Putamen (tissue), 1 donor: ENCODE measurements around the gene BMPR2.
"Not testable (repeated sequence)": the region's sequence is repeated elsewhere in the genome, so short reads cannot be mapped to it uniquely, and the experiment has no call there.

Experiments
- DNase-seq: peaks from one replicate; pipeline ENCODE4 v3.0.0-alpha.2; 2016; ENCODE audit warnings: low spot score

The BMPR2 gene

DNA sequence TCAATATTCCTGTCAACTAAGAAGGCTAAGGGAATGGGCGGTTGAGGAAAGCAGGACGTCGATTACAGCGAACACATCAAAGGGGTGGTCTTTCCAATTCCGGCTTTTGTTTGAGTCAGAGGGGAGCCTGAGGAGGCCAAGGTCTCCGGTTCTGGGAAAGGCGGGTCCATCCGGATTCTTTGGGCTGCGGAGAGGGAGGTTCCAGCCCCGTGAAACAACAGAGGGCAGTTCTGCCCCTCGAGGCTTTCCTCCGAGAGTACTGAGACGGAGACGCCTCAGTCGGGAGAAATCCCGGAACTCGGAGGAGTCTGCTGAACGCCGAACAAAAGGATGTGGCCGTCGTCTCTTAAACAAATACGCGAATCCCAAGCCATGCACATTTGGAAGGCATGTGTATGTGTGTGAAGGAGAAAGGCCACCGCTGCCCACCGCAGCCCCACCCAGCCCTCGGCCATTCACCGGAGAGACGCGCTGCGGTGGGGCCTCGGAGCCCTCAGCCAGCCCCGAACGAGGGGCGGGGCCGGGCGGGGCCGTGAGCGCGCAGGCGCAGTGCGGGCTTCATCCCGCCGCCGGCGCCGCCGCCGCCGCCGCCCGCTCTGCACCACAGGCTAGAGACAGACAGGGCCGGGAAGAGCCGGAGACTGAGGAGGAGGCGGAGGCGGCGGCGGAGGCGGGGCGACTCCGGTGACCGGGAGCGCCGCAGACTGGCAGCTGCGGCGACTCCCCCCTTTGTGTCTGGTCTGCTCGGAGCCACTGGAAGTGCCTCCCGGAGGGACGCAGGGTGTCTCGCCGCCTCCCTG, at the start of gene BMPR2:
BMPR2 (plus strand) TSS at position 719 of the 800 bp plus-strand sequence. CDS start 1,148 bp downstream, outside the sequence.
- peak; percentile 91 for DNase-seq

GRCh38 chr2:202327858-202328257, 48.3 kb upstream of the BMPR2 start:
- DNase-seq = no peak

GRCh38 chr2:202335791-202336467, 40.2 kb upstream of the BMPR2 start:
- DNase-seq = no peak

GRCh38 chr2:202337151-202337550, 39.0 kb upstream of the BMPR2 start:
- DNase-seq = no peak

DNA sequence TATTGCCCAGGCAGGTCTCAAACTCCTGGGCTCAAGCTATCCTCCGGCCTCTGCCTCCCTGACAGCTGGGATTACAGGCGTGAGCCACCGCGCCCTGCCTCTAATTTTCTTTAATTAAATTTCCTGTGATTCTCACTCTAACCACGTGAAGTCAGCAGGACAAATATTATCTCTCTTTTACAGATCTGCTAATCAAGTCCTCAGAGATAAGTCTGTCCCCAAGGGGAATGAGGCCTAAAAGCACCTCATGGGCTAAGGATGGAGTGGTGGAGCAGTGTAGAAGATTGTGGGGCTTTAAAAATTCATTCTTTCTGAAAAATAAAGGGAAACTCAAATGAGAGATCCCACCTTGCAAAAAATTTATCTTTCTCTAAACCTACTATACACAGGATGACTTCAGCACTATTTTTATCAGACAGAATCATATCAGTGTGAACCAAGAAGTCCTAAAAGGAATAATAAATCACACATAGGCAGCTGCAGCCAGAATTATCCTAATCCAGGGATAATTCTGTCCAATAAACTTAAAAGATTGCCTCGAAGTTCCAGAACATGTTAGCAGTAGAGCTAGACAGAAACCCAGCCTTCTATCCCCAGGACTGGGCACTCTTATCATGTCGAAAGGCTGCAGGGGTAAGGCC, 38.3 kb upstream of the BMPR2 start:
- no peak for DNase-seq

DNA sequence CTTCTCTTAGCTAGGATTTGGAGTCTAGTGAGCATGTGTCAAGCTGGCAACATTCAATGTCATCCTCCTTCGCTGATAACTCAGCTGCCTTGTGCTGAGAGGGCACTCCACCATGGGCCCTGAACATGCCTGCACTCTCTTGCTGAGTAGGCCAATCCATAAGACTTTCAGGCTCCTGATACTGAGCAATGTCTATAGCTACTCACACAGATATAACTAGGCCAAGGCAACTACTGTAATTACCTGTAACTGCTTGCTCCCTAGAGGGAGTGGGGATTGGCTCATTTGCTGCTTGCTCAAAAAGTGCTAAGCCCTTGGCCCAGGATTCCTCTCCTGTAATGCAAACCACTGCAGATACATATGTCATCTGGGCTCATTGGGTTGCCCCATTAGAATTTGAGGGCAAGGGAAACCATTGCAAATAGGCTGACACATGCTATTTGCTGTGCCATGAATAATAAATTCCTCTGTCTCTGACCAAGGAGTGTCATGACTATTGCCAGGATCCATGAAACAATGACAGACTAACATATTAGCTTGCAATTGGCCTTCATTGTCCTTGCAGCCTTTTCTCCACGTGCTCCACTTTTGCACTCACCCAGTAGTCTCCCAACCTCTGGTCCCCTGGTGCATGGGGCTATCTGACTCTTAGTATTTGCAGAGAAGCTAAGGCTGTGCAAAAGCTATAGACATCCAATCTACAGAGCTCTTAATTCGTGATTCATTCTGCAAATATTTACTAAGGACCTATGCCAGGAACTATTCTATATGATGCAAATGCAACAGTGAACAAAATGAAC, 36.9 kb upstream of the BMPR2 start:
- DNase-seq = no peak

DNA sequence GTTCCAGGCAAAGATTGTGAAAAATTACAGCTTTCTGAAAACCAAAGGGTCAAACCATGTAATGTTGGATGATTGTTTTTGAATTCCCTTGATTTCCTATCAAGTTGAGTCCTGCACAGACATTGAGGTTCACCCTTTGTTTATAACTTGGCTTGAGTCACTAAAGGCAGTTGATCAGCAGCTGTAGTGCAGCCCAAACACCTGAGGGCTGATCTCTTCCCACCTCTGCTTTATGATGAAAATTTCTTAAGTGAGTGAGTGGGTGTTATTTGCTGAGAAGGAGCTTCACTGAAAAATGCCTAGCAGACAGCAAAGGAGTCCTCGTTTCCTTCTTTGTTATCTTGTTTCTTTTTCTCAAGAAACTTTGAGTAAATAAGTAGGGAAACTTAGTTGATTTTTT, 31.9 kb upstream of the BMPR2 start:
- DNase-seq = peak; percentile 18

DNA sequence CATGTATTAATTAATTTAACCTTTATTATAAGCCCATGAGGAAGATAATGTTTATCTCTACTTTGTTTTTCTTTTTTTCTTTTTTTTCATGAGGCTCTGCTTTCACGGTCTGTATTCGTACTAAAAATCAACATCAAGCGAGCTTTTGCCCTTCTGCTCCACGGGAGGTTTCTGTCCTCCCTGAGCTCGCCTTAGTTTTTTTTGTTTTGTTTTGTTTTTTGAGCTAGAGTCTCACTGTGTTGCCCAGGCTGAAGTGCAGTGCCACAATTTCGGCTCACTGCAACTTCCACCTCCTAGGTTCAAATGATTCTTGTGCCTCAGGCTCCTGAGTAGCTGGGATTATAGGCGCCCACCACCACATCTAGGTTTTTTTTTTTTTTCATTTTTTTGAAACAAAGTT, 29.9 kb upstream of the BMPR2 start:
- no peak for DNase-seq

- no peak for DNase-seq
Measured at GRCh38 chr2:202353430-202353829, 22.7 kb upstream of the BMPR2 start.

- DNase-seq = no peak
Measured at GRCh38 chr2:202355993-202356505, 20.1 kb upstream of the BMPR2 start.

- not testable (repeated sequence) for DNase-seq
Measured at GRCh38 chr2:202358924-202359323, 17.2 kb upstream of the BMPR2 start.

DNA sequence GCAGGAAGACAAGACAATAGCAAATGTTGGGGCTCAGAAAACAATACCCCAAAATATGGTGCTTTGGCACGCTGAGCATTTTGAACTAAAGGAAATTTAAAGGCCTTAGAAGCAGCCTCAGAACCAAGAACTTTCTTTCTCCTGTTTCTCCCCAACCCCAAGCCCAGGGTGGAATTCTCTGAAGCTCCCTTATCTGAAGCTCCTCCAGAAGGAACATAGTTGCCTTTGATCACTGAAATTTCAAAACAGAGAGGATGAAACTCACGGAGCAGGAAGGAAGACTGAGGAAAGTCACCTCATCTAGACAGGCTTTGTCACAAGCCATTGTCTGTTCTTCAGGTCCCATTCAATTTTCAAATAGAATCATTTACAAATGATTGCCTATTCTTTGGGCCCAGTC, 15.5 kb upstream of the BMPR2 start:
- no peak for DNase-seq

DNA sequence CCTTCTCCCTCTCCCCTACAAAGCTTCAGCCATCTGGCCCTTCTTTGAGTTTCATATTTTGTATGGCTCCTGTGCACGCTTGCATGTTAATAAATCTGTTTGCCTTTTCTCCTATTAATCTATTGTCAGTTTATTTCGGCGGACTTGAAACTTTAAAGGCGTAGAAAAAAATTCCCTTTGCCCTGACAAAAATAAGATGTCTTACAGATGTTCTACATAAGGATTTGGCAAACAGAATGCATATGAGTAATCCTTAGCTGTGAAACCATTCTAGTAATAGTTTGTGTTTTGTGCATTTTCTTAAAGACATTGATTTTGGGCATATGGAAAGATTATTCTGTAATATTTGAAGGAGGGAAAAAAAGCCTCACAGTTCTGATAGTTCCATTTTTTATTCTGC, 15.0 kb upstream of the BMPR2 start:
- DNase-seq = no peak

GRCh38 chr2:202373490-202373889, 2.6 kb upstream of the BMPR2 start:
- no peak for DNase-seq

DNA sequence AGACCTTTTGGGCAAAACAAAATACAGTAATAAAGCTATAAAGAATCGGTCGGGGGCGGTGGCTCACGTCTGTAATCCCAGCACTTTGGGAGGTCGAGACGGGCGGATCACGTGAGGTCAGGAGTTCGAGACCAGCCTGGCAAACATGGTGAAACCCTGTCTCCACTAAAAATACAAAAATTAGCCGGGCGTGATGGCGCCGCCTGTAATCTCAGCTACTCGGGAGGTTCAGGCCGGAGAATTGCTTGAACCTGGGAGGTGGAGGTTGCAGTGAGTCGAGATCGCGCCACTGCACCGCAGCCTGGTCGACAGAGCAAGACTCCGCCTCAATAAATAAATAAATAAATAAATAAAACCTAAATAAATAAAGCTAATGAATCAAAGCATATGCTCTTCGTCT, 1.7 kb upstream of the BMPR2 start:
- not testable (repeated sequence) for DNase-seq

- DNase-seq = peak; percentile 42
Measured at GRCh38 chr2:202375033-202375608, 1.0 kb upstream of the BMPR2 start.

- DNase-seq = peak; percentile 52
Measured at GRCh38 chr2:202376460-202377206, 506 bp downstream of the BMPR2 start.

DNA sequence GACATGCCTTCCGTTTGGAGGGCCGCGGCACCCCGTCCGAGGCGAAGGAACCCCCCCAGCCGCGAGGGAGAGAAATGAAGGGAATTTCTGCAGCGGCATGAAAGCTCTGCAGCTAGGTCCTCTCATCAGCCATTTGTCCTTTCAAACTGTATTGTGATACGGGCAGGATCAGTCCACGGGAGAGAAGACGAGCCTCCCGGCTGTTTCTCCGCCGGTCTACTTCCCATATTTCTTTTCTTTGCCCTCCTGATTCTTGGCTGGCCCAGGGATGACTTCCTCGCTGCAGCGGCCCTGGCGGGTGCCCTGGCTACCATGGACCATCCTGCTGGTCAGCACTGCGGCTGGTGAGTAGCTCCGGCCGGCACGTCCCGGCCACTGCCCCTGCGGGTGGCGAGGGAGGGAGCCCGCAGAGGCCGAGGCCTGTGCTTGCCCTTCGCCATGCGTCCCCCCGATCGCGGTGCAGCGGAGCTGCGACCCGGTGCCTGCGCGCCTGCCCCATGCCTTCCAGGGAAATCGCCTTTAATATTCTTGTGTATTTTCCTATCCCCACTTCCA, 1.2 kb downstream of the BMPR2 start:
- peak; percentile 47 for DNase-seq

GRCh38 chr2:202378001-202378400, 1.9 kb downstream of the BMPR2 start:
- DNase-seq = no peak

DNA sequence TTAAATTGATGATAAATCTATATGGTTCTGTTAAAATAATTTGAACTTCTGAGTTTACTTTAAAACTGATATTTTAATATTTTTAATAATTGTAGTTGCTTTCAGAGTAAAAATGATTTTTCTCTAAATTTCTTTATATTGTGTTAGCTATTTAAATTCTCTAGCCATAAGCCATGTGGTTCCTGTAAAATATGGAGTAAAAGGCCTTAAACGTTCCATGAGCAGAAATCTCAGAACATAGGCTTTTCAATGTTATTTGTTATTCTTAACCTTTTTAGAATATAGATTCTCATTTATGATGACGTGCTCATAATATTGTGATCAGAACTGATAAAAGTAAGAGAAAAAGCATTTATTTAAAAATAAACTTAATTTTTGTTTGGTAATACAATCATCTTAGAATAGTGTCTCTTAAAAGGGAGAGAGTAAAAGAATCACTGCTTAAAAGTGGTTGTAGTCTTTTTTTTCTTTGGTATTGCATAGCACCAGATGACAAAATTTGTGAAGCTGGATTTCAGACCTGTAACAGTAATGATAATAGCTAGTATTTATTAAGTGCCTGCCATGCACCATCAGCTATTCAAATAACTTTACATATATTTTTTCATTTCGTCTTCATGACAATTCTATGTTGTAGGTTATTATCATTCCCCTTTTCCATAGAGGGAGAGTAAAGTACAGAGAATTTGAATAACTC, 2.7 kb downstream of the BMPR2 start:
- DNase-seq = no peak
